K562 (cell line): ENCODE data around the gene BICC1.

Experiments used
- CEBPB ChIP-seq: fragments of 450-650 bp; IDR thresholded peaks from 2 replicates; pipeline ENCODE4 v1.6.1; 2016; ENCODE audit warnings: missing genetic modification characterization, missing compliant biosample characterization
- CTCF ChIP-seq, 3 experiments: IDR thresholded peaks in 2 of 3; conservative IDR thresholded peaks in 1 of 3; 2 replicates each; pipeline ENCODE4 v1.5.1; 2011 to 2012; ENCODE audit warnings: low read length in 3 of 3, mild to moderate bottlenecking in 3 of 3, control low read depth in 2 of 3, improper control_type of control experiment in 1 of 3, inconsistent platforms in 1 of 3, low read depth in 1 of 3, mixed read lengths in 1 of 3, moderate library complexity in 1 of 3; ENCODE audit not compliant: insufficient read depth in 2 of 3
- EP300 ChIP-seq: IDR thresholded peaks from 2 replicates; pipeline ENCODE4 v1.6.1; 2012; ENCODE audit warnings: low read length, improper control_type of control experiment
- GATAD2B ChIP-seq: fragments of 450-650 bp; IDR thresholded peaks from 2 replicates; pipeline ENCODE4 v1.6.1; 2017; ENCODE audit warnings: mild to moderate bottlenecking, borderline replicate concordance
- ID3 ChIP-seq, 2 experiments: fragments of 250-450 bp in 1 of 2; fragments of 450-650 bp in 1 of 2; sonication (Bioruptor Pico) in 1 of 2; IDR thresholded peaks; 2 replicates each; pipeline versions ENCODE4 v1.6.1 to v1.8.0; 2016 to 2021; ENCODE audit warnings: mild to moderate bottlenecking in 2 of 2, moderate library complexity in 2 of 2, missing compliant biosample characterization in 1 of 2, missing genetic modification characterization in 1 of 2
- MEF2D ChIP-seq: conservative IDR thresholded peaks from 2 replicates; pipeline ENCODE4 v1.6.1; 2016; ENCODE audit warnings: low read depth, missing genetic modification characterization, missing compliant biosample characterization
- SIN3A ChIP-seq, 2 experiments: fragments of 150-350 bp in 1 of 2; IDR thresholded peaks; 2 replicates each; pipeline ENCODE4 v1.6.1; 2011 to 2016; ENCODE audit warnings: borderline replicate concordance in 2 of 2, low read depth in 2 of 2, low read length in 2 of 2, mild to moderate bottlenecking in 2 of 2, moderate library complexity in 2 of 2; ENCODE audit not compliant: control insufficient read depth in 1 of 2
- TAF9B ChIP-seq: fragments of 450-650 bp; IDR thresholded peaks from 2 replicates; pipeline ENCODE4 v1.6.1; 2018; ENCODE audit warnings: mild to moderate bottlenecking; ENCODE audit not compliant: partially characterized antibody
- TF ChIP-seq, protein P1 (sequence below): fragments of 250-450 bp; sonication (Bioruptor Pico); IDR thresholded peaks from 2 replicates; pipeline ENCODE4 v1.4.0; 2020; ENCODE audit warnings: borderline replicate concordance
- TF ChIP-seq, protein P2 (sequence below): sonication (generic); formaldehyde crosslinking; IDR thresholded peaks from 2 replicates; pipeline ENCODE4 v1.8.1; 2022; ENCODE audit warnings: missing genetic modification reagents
- TF ChIP-seq, protein P3 (sequence below): fragments of 450-650 bp; formaldehyde crosslinking; IDR thresholded peaks from 2 replicates; pipeline ENCODE4 v1.4.0; 2020; ENCODE audit warnings: mild to moderate bottlenecking, moderate library complexity

DNA sequence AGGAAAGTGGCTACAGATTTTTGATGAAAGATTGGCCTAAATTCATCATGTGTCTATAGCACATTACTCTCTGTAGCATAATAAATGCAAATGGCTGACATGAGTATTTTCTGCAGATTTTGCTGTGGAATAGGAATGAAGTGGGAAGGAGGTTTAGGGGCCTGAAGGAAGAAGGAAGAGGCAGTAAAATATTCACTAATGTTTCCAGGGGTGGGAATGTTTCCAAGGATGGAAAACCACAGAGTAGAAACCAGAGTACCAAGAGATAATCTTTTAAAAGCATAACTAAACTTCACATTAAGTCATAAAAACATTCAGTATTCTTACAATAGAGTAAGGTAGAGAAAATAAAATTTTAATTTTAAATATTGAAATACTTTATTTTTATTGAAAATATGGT is 267.8 kb downstream of the BICC1 start:
- TF ChIP-seq ID3 (CRISPR knock-in tag; IDR thresholded peaks at IDR 0.05), result no peak
- no peak for TF ChIP-seq ID3 (tag; IDR thresholded peaks at IDR 0.05)
- TF ChIP-seq, protein P1, sequence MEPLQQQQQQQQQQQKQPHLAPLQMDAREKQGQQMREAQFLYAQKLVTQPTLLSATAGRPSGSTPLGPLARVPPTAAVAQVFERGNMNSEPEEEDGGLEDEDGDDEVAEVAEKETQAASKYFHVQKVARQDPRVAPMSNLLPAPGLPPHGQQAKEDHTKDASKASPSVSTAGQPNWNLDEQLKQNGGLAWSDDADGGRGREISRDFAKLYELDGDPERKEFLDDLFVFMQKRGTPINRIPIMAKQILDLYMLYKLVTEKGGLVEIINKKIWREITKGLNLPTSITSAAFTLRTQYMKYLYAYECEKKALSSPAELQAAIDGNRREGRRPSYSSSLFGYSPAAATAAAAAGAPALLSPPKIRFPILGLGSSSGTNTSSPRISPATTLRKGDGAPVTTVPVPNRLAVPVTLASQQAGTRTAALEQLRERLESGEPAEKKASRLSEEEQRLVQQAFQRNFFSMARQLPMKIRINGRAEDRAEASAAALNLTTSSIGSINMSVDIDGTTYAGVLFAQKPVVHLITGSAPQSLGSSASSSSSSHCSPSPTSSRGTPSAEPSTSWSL (CRISPR knock-in tag), result no peak
- TF ChIP-seq CTCF (IDR thresholded peaks at IDR 0.05 in 2 of 3, conservative IDR thresholded peaks at IDR 0.05 in 1 of 3; ENCODE audit: insufficient read depth in 2 of 3, low read depth in 1 of 3, low read length in 3 of 3), result no peak
- TF ChIP-seq TAF9B, result no peak
- TF ChIP-seq CEBPB (tag), result no peak
- TF ChIP-seq, protein P2, sequence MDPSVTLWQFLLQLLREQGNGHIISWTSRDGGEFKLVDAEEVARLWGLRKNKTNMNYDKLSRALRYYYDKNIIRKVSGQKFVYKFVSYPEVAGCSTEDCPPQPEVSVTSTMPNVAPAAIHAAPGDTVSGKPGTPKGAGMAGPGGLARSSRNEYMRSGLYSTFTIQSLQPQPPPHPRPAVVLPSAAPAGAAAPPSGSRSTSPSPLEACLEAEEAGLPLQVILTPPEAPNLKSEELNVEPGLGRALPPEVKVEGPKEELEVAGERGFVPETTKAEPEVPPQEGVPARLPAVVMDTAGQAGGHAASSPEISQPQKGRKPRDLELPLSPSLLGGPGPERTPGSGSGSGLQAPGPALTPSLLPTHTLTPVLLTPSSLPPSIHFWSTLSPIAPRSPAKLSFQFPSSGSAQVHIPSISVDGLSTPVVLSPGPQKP, result no peak
- TF ChIP-seq GATAD2B, result no peak
- no peak for TF ChIP-seq EP300
- TF ChIP-seq, protein P3, sequence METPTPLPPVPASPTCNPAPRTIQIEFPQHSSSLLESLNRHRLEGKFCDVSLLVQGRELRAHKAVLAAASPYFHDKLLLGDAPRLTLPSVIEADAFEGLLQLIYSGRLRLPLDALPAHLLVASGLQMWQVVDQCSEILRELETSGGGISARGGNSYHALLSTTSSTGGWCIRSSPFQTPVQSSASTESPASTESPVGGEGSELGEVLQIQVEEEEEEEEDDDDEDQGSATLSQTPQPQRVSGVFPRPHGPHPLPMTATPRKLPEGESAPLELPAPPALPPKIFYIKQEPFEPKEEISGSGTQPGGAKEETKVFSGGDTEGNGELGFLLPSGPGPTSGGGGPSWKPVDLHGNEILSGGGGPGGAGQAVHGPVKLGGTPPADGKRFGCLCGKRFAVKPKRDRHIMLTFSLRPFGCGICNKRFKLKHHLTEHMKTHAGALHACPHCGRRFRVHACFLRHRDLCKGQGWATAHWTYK (CRISPR knock-in tag), result no peak
- TF ChIP-seq SIN3A (IDR thresholded peaks at IDR 0.05; ENCODE audit: borderline replicate concordance in 2 of 2, control insufficient read depth in 1 of 2, low read depth in 2 of 2, low read length in 2 of 2), result no peak
- no peak for TF ChIP-seq MEF2D (tag)
